Left ventricle myocardium inferior (tissue), 1 donor: ENCODE data around the gene SLC12A4. TPM values are rescaled to one million over a fixed set of nuclear protein-coding genes. Genes with fewer than 3 reads are reported as not detected.
A peak's percentile ranks its signal among the peaks of the same experiment; 100 is the strongest.
"Not testable (repeated sequence)": the region's sequence is repeated elsewhere in the genome, so short reads cannot be mapped to it uniquely, and the experiment has no call there.

Source experiments
- DNase-seq: peaks from one replicate; pipeline ENCODE4 v3.0.0-alpha.2; 2020
- H3K27ac ChIP-seq: fragments of 200-600 bp; replicated peaks from 2 replicates; pipeline ENCODE4 v1.8.0; 2021
- H3K27me3 ChIP-seq: fragments of 200-600 bp; 2 replicates; pipeline ENCODE4 v1.8.0; 2021; ENCODE audit warnings: low read depth
- H3K36me3 ChIP-seq: fragments of 200-600 bp; 2 replicates; pipeline ENCODE4 v1.8.0; 2021
- H3K4me1 ChIP-seq: fragments of 200-600 bp; 2 replicates; pipeline ENCODE4 v1.8.0; 2021
- H3K4me3 ChIP-seq: fragments of 200-600 bp; 2 replicates; pipeline ENCODE4 v1.8.0; 2021; ENCODE audit warnings: mild to moderate bottlenecking, moderate library complexity
- H3K9me3 ChIP-seq: fragments of 200-600 bp; replicated peaks from 2 replicates; pipeline ENCODE4 v1.8.0; 2021
- CTCF ChIP-seq: fragments of 200-600 bp; IDR thresholded peaks from 2 replicates; pipeline ENCODE4 v1.8.0; 2021; ENCODE audit warnings: antibody characterized with exemption, mild to moderate bottlenecking, borderline replicate concordance
- intact Hi-C: fragments of 100-400 bp; cut with micrococcal nuclease; formaldehyde crosslinking; loops from one replicate; pipeline ENCODE4 v1.11.0; 2022
- long read RNA-seq: library from polyadenylated mRNA; unstranded; transcript quantifications from one replicate; pipeline ENCODE4 v2.0.0, GENCODE V29; 2021
- total RNA-seq: library from RNA; stranded (reverse); fragmentation: NEBNext Ultra II Directional; extraction: Animal tissue kit (Norgen Biotek cat#: 25700); gene quantifications from one replicate; pipeline ENCODE4 v1.2.1, GENCODE V29; 2021
- donor health status: DM: no; HTN: yes; CAD: no; lungs with severe emphysema.

Gene SLC12A4
- total RNA-seq = 79.2 TPM
- long read RNA-seq, full-length matches to known transcripts = 172 of 241 reads
- long read RNA-seq, partial matches to known transcripts = 37 of 241 reads
- long read RNA-seq, other reads (novel, unspliced or antisense) = 32 of 241 reads

- H3K4me3 ChIP-seq = peak within 1 kb of the TSS; percentile 96
- H3K4me1 ChIP-seq = peaks cover 59% of the 10 kb centered on the region
- no peaks in the 10 kb centered on the region for H3K36me3 ChIP-seq
- TF ChIP-seq CTCF = peak; percentile 23
- peak; percentile 90 for DNase-seq
- no peaks in the 10 kb centered on the region for H3K27me3 ChIP-seq
- H3K9me3 ChIP-seq = no peaks in the 10 kb centered on the region
- H3K27ac ChIP-seq = peak within 1 kb of the TSS; percentile 100
- intact Hi-C loops = no loop called here
Observed at GRCh38 chr16:67968400-67969253, at the start of gene SLC12A4. Gene SLC12A4, minus strand, starts transcription at chr16:67968637. Its CDS starts 84 bp downstream, at chr16:67968553.

GRCh38 chr16:68015681-68016080 is 47.2 kb upstream of the SLC12A4 start, which contains the start of gene DPEP2NB:
Gene DPEP2NB, minus strand, starts transcription at chr16:68015911. Its CDS starts 141 bp downstream, at chr16:68015770.
- H3K36me3 ChIP-seq = no peaks in the 10 kb centered on the region
- intact Hi-C loops = no loop called here
- H3K4me1 ChIP-seq = no peaks in the 10 kb centered on the region
- TF ChIP-seq CTCF = no peak
- H3K27me3 ChIP-seq = no peaks in the 10 kb centered on the region
- H3K4me3 ChIP-seq = no peak within 1 kb of the TSS
- H3K9me3 ChIP-seq = no peaks in the 10 kb centered on the region
- DNase-seq = no peak
- no peak within 1 kb of the TSS for H3K27ac ChIP-seq

- TF ChIP-seq CTCF = no peak
- Histone ChIP-seq H3K4me1 (no peaks in the 10 kb centered on the region), H3K27ac (no peak overlapping the region), H3K9me3 (no peaks in the 10 kb centered on the region), H3K36me3 (no peaks in the 10 kb centered on the region), H3K4me3 (no peak overlapping the region), H3K27me3 (no peaks in the 10 kb centered on the region)
- no peak for DNase-seq
- intact Hi-C loops = no loop called here
Observed at GRCh38 chr16:68013440-68013839, 45.0 kb upstream of the SLC12A4 start.

- DNase-seq, H3K4me1 ChIP-seq, intact Hi-C loops, H3K36me3 ChIP-seq, H3K27ac ChIP-seq, H3K27me3 ChIP-seq, H3K9me3 ChIP-seq, H3K4me3 ChIP-seq: not testable (repeated sequence)
Observed at GRCh38 chr16:68009872-68010271, 41.4 kb upstream of the SLC12A4 start.

- no peak for TF ChIP-seq CTCF
- H3K27me3 ChIP-seq = no peaks in the 10 kb centered on the region
- H3K36me3 ChIP-seq = no peaks in the 10 kb centered on the region
- H3K4me1 ChIP-seq = no peaks in the 10 kb centered on the region
- DNase-seq = no peak
- no peak overlapping the region for H3K27ac ChIP-seq
- intact Hi-C loops = no loop called here
- no peak overlapping the region for H3K4me3 ChIP-seq
- H3K9me3 ChIP-seq = no peaks in the 10 kb centered on the region
Observed at GRCh38 chr16:68009157-68009735, 40.8 kb upstream of the SLC12A4 start.
